H1 (cell line): Measurements from ENCODE around the gene CAST. TPM values are rescaled to one million over a fixed set of nuclear protein-coding genes. Genes with fewer than 3 reads are reported as not detected.

Experiments
- CTCF ChIA-PET: fragments of 300-600 bp; sonication (Branson Sonifier 250); formaldehyde crosslinking; loops from one replicate; lab custom pipeline; 2021; ENCODE audit not compliant: partially characterized antibody; lab: Charles Lee
- POLR2A ChIA-PET: fragments of 300-600 bp; sonication (Branson Sonifier 250); formaldehyde crosslinking; loops from one replicate; lab custom pipeline; 2021; ENCODE audit warnings: inconsistent platforms; ENCODE audit not compliant: partially characterized antibody; lab: Charles Lee
- DNase-seq, 2 experiments: peaks; one replicate each; pipeline versions ENCODE4 v3.0.0 to v3.0.0-alpha.2; 2010 to 2022; ENCODE audit warnings: low spot score in 2 of 2, low read depth in 1 of 2, mixed read lengths in 1 of 2
- FAIRE-seq: peaks from 2 replicates; lab custom pipeline; 2011; peaks lifted over from hg19 to GRCh38; lab: Jason Lieb, UNC
- H2AFZ ChIP-seq: 2 replicates; pipeline ENCODE4 v1.8.1; 2012; ENCODE audit warnings: low read length, inconsistent platforms
- H2AK5ac ChIP-seq: 2 replicates; pipeline ENCODE4 v1.6.1; 2013; ENCODE audit warnings: low read depth, low read length
- H2BK120ac ChIP-seq: replicated peaks from 2 replicates; pipeline ENCODE3; 2013; ENCODE audit warnings: low read depth, low read length, inconsistent platforms
- H2BK12ac ChIP-seq: 2 replicates; pipeline ENCODE4 v1.6.1; 2013; ENCODE audit warnings: low read depth, low read length
- H2BK15ac ChIP-seq: 2 replicates; pipeline ENCODE4 v1.6.1; 2013; ENCODE audit warnings: low read length
- H2BK20ac ChIP-seq: 2 replicates; pipeline ENCODE4 v1.6.1; 2013; ENCODE audit warnings: low read length
- H2BK5ac ChIP-seq: 2 replicates; pipeline ENCODE4 v1.6.1; 2013; ENCODE audit warnings: low read depth, low read length
- H3K14ac ChIP-seq: 2 replicates; pipeline ENCODE4 v1.6.1; 2013; ENCODE audit warnings: inconsistent platforms; ENCODE audit not compliant: insufficient read length
- H3K18ac ChIP-seq: 2 replicates; pipeline ENCODE4 v1.6.1; 2013; ENCODE audit warnings: low read length; ENCODE audit errors: extremely low read depth
- H3K23ac ChIP-seq: 2 replicates; pipeline ENCODE4 v1.6.1; 2013; ENCODE audit warnings: inconsistent platforms; ENCODE audit not compliant: insufficient read length
- H3K23me2 ChIP-seq: 2 replicates; pipeline ENCODE4 v1.6.1; 2013; ENCODE audit warnings: low read depth, low read length
- H3K27ac ChIP-seq: 2 replicates; pipeline ENCODE4 v1.6.1; 2011; ENCODE audit warnings: low read depth, low read length, inconsistent platforms
- H3K27me3 ChIP-seq, 4 experiments: replicated peaks in 1 of 4; 1 replicate in 1 of 4; 2 replicates in 3 of 4; pipeline versions ENCODE4 v1.6.1 to v1.8.1; 2011 to 2013; ENCODE audit warnings: low read length in 3 of 4, mild to moderate bottlenecking in 3 of 4, inconsistent platforms in 2 of 4, mixed read lengths in 2 of 4, moderate library complexity in 1 of 4; ENCODE audit not compliant: control insufficient read depth in 3 of 4, insufficient read depth in 3 of 4; ENCODE audit errors: extremely low read depth in 1 of 4
- H3K36me3 ChIP-seq, 4 experiments: 2 replicates each; pipeline versions ENCODE4 v1.6.1 to v1.8.1; 2011 to 2013; ENCODE audit warnings: mild to moderate bottlenecking in 4 of 4, low read length in 3 of 4, moderate library complexity in 2 of 4, control low read depth in 1 of 4, inconsistent platforms in 1 of 4; ENCODE audit not compliant: insufficient read depth in 4 of 4, control insufficient read depth in 2 of 4
- H3K4ac ChIP-seq: replicated peaks from 2 replicates; pipeline ENCODE3; 2013; ENCODE audit warnings: low read length, low read depth, mixed read lengths, inconsistent platforms; ENCODE audit not compliant: insufficient read length
- H3K4me1 ChIP-seq, 4 experiments: replicated peaks in 1 of 4; 1 replicate in 1 of 4; 2 replicates in 3 of 4; pipeline versions ENCODE4 v1.6.1 to v1.8.1; 2011 to 2013; ENCODE audit warnings: low read length in 3 of 4, inconsistent platforms in 2 of 4, mixed read lengths in 1 of 4; ENCODE audit not compliant: insufficient read depth in 4 of 4, control insufficient read depth in 3 of 4
- H3K4me2 ChIP-seq, 2 experiments: 2 replicates each; pipeline versions ENCODE4 v1.6.1 to v1.8.1; 2011 to 2013; ENCODE audit warnings: low read depth in 2 of 2, low read length in 2 of 2, control low read depth in 1 of 2, inconsistent platforms in 1 of 2, mild to moderate bottlenecking in 1 of 2; ENCODE audit not compliant: insufficient read depth in 1 of 2
- H3K4me3 ChIP-seq, 4 experiments: fragments of 200-600, 300-600 bp in 1 of 4; sonication (generic), shearing (Covaris generic), sonication (Bioruptor Twin) in 1 of 4; 2 replicates each; pipeline versions ENCODE4 v1.5.1 to v1.8.1; 2011 to 2016; ENCODE audit warnings: low read length in 4 of 4, low read depth in 3 of 4, control low read depth in 2 of 4, inconsistent platforms in 2 of 4, mild to moderate bottlenecking in 2 of 4, mixed read lengths in 1 of 4, moderate library complexity in 1 of 4; ENCODE audit not compliant: insufficient read depth in 2 of 4; ENCODE audit errors: extremely low read depth in 1 of 4
- H3K56ac ChIP-seq: replicated peaks from 2 replicates; pipeline ENCODE3; 2013; ENCODE audit warnings: low read depth, mild to moderate bottlenecking, mixed read lengths, low read length, inconsistent platforms; ENCODE audit not compliant: insufficient read length
- H3K79me1 ChIP-seq: 2 replicates; pipeline ENCODE4 v1.6.1; 2013; ENCODE audit warnings: low read depth, low read length, control low read depth
- H3K79me2 ChIP-seq, 2 experiments: 2 replicates each; pipeline versions ENCODE4 v1.6.1 to v1.8.1; 2012 to 2013; ENCODE audit warnings: low read length in 2 of 2, mild to moderate bottlenecking in 2 of 2, inconsistent platforms in 1 of 2; ENCODE audit not compliant: insufficient read depth in 2 of 2, control insufficient read depth in 1 of 2
- H3K9ac ChIP-seq, 4 experiments: replicated peaks in 1 of 4; 1 replicate in 1 of 4; 2 replicates in 3 of 4; pipeline versions ENCODE4 v1.6.1 to v1.8.1; 2011 to 2013; ENCODE audit warnings: low read depth in 3 of 4, low read length in 3 of 4, control low read depth in 2 of 4, mild to moderate bottlenecking in 2 of 4, moderate library complexity in 2 of 4, inconsistent platforms in 1 of 4; ENCODE audit errors: extremely low read depth in 1 of 4
- H3K9me3 ChIP-seq, 2 experiments: 2 replicates each; pipeline versions ENCODE4 v1.6.1 to v1.8.1; 2012 to 2013; ENCODE audit warnings: mild to moderate bottlenecking in 2 of 2, moderate library complexity in 2 of 2, control low read depth in 1 of 2, inconsistent platforms in 1 of 2, low read depth in 1 of 2, low read length in 1 of 2, mixed read lengths in 1 of 2; ENCODE audit not compliant: insufficient read depth in 2 of 2
- H4K20me1 ChIP-seq, 2 experiments: replicated peaks in 1 of 2; 2 replicates each; pipeline versions ENCODE3 to v1.8.1; 2011 to 2013; ENCODE audit warnings: inconsistent platforms in 2 of 2, low read length in 2 of 2, mild to moderate bottlenecking in 1 of 2; ENCODE audit not compliant: insufficient read depth in 2 of 2, control insufficient read depth in 1 of 2
- H4K5ac ChIP-seq: 2 replicates; pipeline ENCODE4 v1.6.1; 2013; ENCODE audit warnings: low read length, low read depth, mixed read lengths, inconsistent platforms; ENCODE audit not compliant: insufficient read length
- H4K8ac ChIP-seq: 2 replicates; pipeline ENCODE4 v1.8.0; 2013; ENCODE audit warnings: mild to moderate bottlenecking, moderate library complexity, low read length, inconsistent platforms; ENCODE audit not compliant: insufficient read depth; ENCODE audit errors: extremely low read depth
- H4K91ac ChIP-seq: replicated peaks from 2 replicates; pipeline ENCODE3; 2013; ENCODE audit warnings: low read length, mixed read lengths, inconsistent platforms; ENCODE audit not compliant: insufficient read length
- ASH2L ChIP-seq: fragments of 200-600, 300-600 bp; sonication (generic); IDR thresholded peaks from one replicate; pipeline ENCODE4 v1.7.1; 2017; ENCODE audit warnings: low read length
- BRCA1 ChIP-seq: IDR thresholded peaks from 2 replicates; pipeline ENCODE4 v1.6.1; 2012; ENCODE audit warnings: low read depth, low read length, improper control_type of control experiment
- CBX8 ChIP-seq: fragments of 300-800, 300-1000 bp; sonication (generic); IDR thresholded peaks from 2 replicates; pipeline ENCODE4 v1.7.1; 2016; ENCODE audit warnings: low read depth, low read length, borderline replicate concordance
- EGR1 ChIP-seq: IDR thresholded peaks from 2 replicates; pipeline ENCODE4 v1.6.1; 2011; ENCODE audit warnings: low read depth, low read length, borderline replicate concordance
- GABPA ChIP-seq: IDR thresholded peaks from 2 replicates; pipeline ENCODE4 v1.6.1; 2011; ENCODE audit warnings: mild to moderate bottlenecking, low read length, moderate library complexity, borderline replicate concordance; ENCODE audit not compliant: insufficient read depth
- POLR2A ChIP-seq, 2 experiments: IDR thresholded peaks; 1 replicate in 1 of 2; 2 replicates in 1 of 2; pipeline ENCODE4 v1.6.1; 2011; ENCODE audit warnings: low read depth in 2 of 2, low read length in 2 of 2, mild to moderate bottlenecking in 2 of 2; ENCODE audit errors: control extremely low read depth in 1 of 2
- POLR2AphosphoS5 ChIP-seq: IDR thresholded peaks from 2 replicates; pipeline ENCODE4 v1.6.1; 2011; ENCODE audit warnings: low read depth, low read length
- RAD21 ChIP-seq, 2 experiments: IDR thresholded peaks in 1 of 2; conservative IDR thresholded peaks in 1 of 2; 2 replicates each; pipeline ENCODE4 v1.6.1; 2011; ENCODE audit warnings: low read depth in 2 of 2, low read length in 2 of 2, improper control_type of control experiment in 1 of 2, inconsistent platforms in 1 of 2, mild to moderate bottlenecking in 1 of 2, moderate library complexity in 1 of 2
- RNF2 ChIP-seq: fragments of 200-900, 300-1000 bp; sonication (generic); IDR thresholded peaks from 2 replicates; pipeline ENCODE4 v1.7.1; 2016; ENCODE audit warnings: borderline replicate concordance, low read depth, mild to moderate bottlenecking, antibody characterized with exemption, low read length; ENCODE audit not compliant: poor library complexity, severe bottlenecking; ENCODE audit errors: missing control alignments
- SAP30 ChIP-seq: fragments of 300-600 bp; sonication (generic); IDR thresholded peaks from 2 replicates; pipeline ENCODE4 v1.7.1; 2012; ENCODE audit warnings: low read length, moderate library complexity, mild to moderate bottlenecking, inconsistent platforms; ENCODE audit not compliant: insufficient read depth, insufficient replicate concordance
- SP2 ChIP-seq: IDR thresholded peaks from 2 replicates; pipeline ENCODE4 v1.6.1; 2012; ENCODE audit warnings: mild to moderate bottlenecking, low read length, inconsistent platforms
- TEAD4 ChIP-seq: IDR thresholded peaks from 2 replicates; pipeline ENCODE4 v1.6.1; 2012; ENCODE audit warnings: low read depth, low read length, inconsistent platforms, mixed read lengths
- YY1 ChIP-seq: IDR thresholded peaks from 2 replicates; pipeline ENCODE4 v1.6.1; 2011; ENCODE audit warnings: low read depth, mild to moderate bottlenecking, low read length
- WGBS, 2 experiments: shearing (Covaris generic) in 1 of 2; methylation state at CpG; one replicate each; pipeline versions ENCODE4 v1.1.6 to v1.1.7; 2013 to 2015; ENCODE audit warnings: low lambda C conversion rate in 2 of 2, mixed read lengths in 2 of 2, inconsistent platforms in 1 of 2, low coverage in 1 of 2, missing lambda C conversion rate in 1 of 2; ENCODE audit not compliant: insufficient replicate concordance in 2 of 2, insufficient coverage in 1 of 2, insufficient read length in 1 of 2; ENCODE audit errors: extremely low coverage in 1 of 2, missing lambda C conversion rate in 1 of 2; 5-methylcytosine and 5-hydroxymethylcytosine counted together
- polyA plus RNA-seq, 7 experiments: library from polyadenylated mRNA; depleted of rRNA in 3 of 7; stranded (reverse) in 5 of 7; unstranded in 2 of 7; fragments of >200 nt in 5 of 7; fragments of 200-250 nt in 2 of 7; gene quantifications; 1 replicate in 5 of 7; 2 replicates in 1 of 7; 4 replicates in 1 of 7; pipeline versions ENCODE4 v1.2.1 to v1.2.3, GENCODE V29; 2011 to 2013; ENCODE audit warnings: missing spikeins in 2 of 7, mixed read lengths in 2 of 7
- total RNA-seq: library from RNA; stranded (reverse); fragmentation: NEBNext Ultra II Directional; extraction: Animal tissue kit (Norgen Biotek cat#: 25700); gene quantifications from 2 replicates; pipeline ENCODE4 v1.2.1, GENCODE V29; 2021
- TF ChIP-seq, protein P1 (sequence below): IDR thresholded peaks from 2 replicates; pipeline ENCODE4 v1.6.1; 2012; ENCODE audit warnings: inconsistent platforms

CAST gene
- total and polyA plus RNA-seq, 2 of the 8 experiments (the other 6 are each of a cell fraction or from before 2014, with no cell fraction given): 9.0 to 48.2 TPM

DNA sequence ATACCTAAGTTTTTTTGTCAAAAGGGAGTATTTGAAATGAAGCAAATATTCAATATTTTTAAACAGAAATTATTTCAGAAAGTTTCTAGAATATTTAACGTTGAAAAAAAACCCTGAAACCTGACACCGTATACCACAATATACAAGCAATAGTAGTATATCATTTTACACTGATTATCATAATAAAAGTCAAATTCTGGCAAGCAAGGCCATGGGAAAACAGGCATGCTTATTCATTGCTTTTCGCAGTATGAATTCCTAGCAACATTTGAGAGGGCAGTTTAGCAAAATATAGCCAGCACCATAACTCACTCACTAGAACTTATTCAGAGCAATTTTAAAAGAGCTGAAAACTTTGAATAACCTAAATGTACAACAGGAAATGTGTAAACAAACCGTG, 99.4 kb downstream of the CAST start:
- no peak overlapping the region for H3K27ac ChIP-seq
- H4K5ac ChIP-seq: no peak overlapping the region
- no peaks in the 10 kb centered on the region for H3K4me1 ChIP-seq
- no peak overlapping the region for H3K4ac ChIP-seq
- H2BK120ac ChIP-seq: no peak overlapping the region
- H2BK5ac ChIP-seq: no peak overlapping the region
- no peaks in the 10 kb centered on the region for H3K9me3 ChIP-seq
- H3K79me2 ChIP-seq: no peaks in the 10 kb centered on the region
- H3K23me2 ChIP-seq: no peaks in the 10 kb centered on the region
- no peak overlapping the region for H4K91ac ChIP-seq
- H3K18ac ChIP-seq: no peak overlapping the region
- ChIA-PET POLR2A (no interaction called here), CTCF (interaction anchor here (1.3 kb wide), 1 partner anchor 282 kb away, joined by 4 read pairs; no protein-coding TSS in a partner anchor)
- no peak overlapping the region for H2BK15ac ChIP-seq
- H2BK20ac ChIP-seq: no peak overlapping the region
- H2AK5ac ChIP-seq: no peak overlapping the region
- 86% methylated on average over 4 of the region's 4 CpGs; no CpG with 5 or more reads in 1 of the 2 experiments for WGBS, 2 experiments
- no peak overlapping the region for H3K14ac ChIP-seq
- FAIRE-seq (no peak), DNase-seq (no peak)
- no peak overlapping the region for H3K4me3 ChIP-seq
- no peaks in the 10 kb centered on the region for H3K79me1 ChIP-seq
- H4K8ac ChIP-seq: no peak overlapping the region
- no peak overlapping the region for H2AFZ ChIP-seq
- no peak overlapping the region for H2BK12ac ChIP-seq
- H3K36me3 ChIP-seq: peaks cover 0 to 11% (median 2%) of the 10 kb centered on the region in 4 experiments; a peak in 2 of 8 replicates
- H3K4me2 ChIP-seq: no peak overlapping the region
- H3K9ac ChIP-seq: no peak overlapping the region
- no peak overlapping the region for H3K23ac ChIP-seq
- no peaks in the 10 kb centered on the region for H3K27me3 ChIP-seq
- no peak overlapping the region for H3K56ac ChIP-seq
- H4K20me1 ChIP-seq: no peaks in the 10 kb centered on the region
- TF ChIP-seq TEAD4 (no peak), RNF2 (no peak), EGR1 (no peak), SP2 (no peak), BRCA1 (no peak), SAP30 (no peak), ASH2L (no peak), GABPA (no peak), YY1 (no peak), POLR2A (IDR thresholded peaks at IDR 0.05; ENCODE audit: control extremely low read depth in 1 of 2, low read depth in 2 of 2, low read length in 2 of 2) (no peak), RAD21 (IDR thresholded peaks at IDR 0.05 in 1 of 2, conservative IDR thresholded peaks at IDR 0.05 in 1 of 2; ENCODE audit: low read depth in 2 of 2, low read length in 2 of 2) (no peak), POLR2AphosphoS5 (no peak), CBX8 (no peak)
- TF ChIP-seq, protein P1, sequence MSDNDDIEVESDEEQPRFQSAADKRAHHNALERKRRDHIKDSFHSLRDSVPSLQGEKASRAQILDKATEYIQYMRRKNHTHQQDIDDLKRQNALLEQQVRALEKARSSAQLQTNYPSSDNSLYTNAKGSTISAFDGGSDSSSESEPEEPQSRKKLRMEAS: no peak
